ENCODE data around the gene SLC12A7.

SLC12A7 gene

GRCh38 chr5:1002271-1002546, 109.7 kb downstream of the SLC12A7 start:
- no peak for DNase-seq

GRCh38 chr5:1001406-1002270, 110.2 kb downstream of the SLC12A7 start:
- peak; percentile 19 for DNase-seq

- peak; percentile 11 for DNase-seq
These were observed 111.0 kb downstream of the SLC12A7 start for GRCh38 chr5:1000831-1001230.

All from activated CD4-positive, CD25-positive, alpha-beta regulatory T cell treated with anti-CD3 and anti-CD28 coated beads, Interleukin-2, amount 50 U/mL, for 72 hours (primary cell).